GM12878 (cell line): ENCODE data around the gene SPN. TPM values are rescaled to one million over a fixed set of nuclear protein-coding genes. Genes with fewer than 3 reads are reported as not detected.

Source experiments
- PRDM15 ChIP-seq: fragments of 450-650 bp; formaldehyde crosslinking; IDR thresholded peaks from 2 replicates; pipeline ENCODE4 v1.4.0; 2020; ENCODE audit warnings: mild to moderate bottlenecking, moderate library complexity
- SP1 ChIP-seq: IDR thresholded peaks from one replicate; pipeline ENCODE4 v1.6.1; 2011; ENCODE audit warnings: low read depth, low read length
- ZBTB11 ChIP-seq: fragments of 450-650 bp; formaldehyde crosslinking; IDR thresholded peaks from 2 replicates; pipeline ENCODE4 v1.5.0; 2022; ENCODE audit warnings: mild to moderate bottlenecking, missing genetic modification characterization
- polyA plus RNA-seq, 11 experiments: library from polyadenylated mRNA; depleted of rRNA in 4 of 11; unstranded in 6 of 11; stranded (reverse) in 5 of 11; fragments of >200 nt; fragmentation: Nextera tagmentation in 4 of 11; fragmentation: Illumina TruSeq in 1 of 11; extraction: Ambion mirVana in 4 of 11; extraction: Trizol in 1 of 11; gene quantifications; 1 replicate in 1 of 11; 2 replicates in 10 of 11; pipeline versions ENCODE4 v1.2.1 to v1.2.3, GENCODE V29; 2011 to 2016; ENCODE audit warnings: inconsistent platforms in 2 of 11, missing spikeins in 2 of 11, low read depth in 1 of 11
- total RNA-seq, 4 experiments: library from RNA; depleted of rRNA in 3 of 4; stranded (reverse); fragments of >200 nt in 3 of 4; fragmentation: Illumina TruSeq in 1 of 4; extraction: Trizol in 1 of 4; gene quantifications; 2 replicates each; pipeline versions ENCODE4 v1.2.1 to v1.2.3, GENCODE V29; 2013 to 2021

Gene SPN
- total and polyA plus RNA-seq, 10 of the 15 experiments (the other 5 are each of a cell fraction or from before 2014, with no cell fraction given): 16.2 to 173 (median 92.7) TPM

DNA sequence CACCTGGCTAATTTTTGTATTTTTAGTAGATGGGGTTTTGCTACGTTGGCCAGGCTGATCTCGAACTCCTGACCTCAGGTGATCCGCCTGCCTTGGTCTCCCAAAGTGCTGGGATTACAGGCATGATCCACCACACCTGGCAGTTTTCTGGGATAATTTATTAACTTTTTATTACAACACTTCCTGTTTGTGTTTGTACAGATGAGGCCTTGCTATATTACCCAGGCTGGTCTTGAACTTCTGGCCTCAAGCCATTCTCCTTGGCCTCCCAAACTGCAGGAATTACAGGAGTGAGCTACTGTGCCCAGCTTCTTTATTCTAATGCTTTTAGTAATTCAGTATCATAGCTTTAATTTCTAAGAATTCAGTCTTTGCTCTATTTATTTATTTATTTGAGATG lies 16.1 kb upstream of the SPN start (continued):
- TF ChIP-seq ZBTB11 (CRISPR knock-in tag) (no peak), PRDM15 (CRISPR knock-in tag) (no peak), SP1 (no peak)
- TF ChIP-seq, all 136 proteins: peak for 0
